ENCODE measurements around the gene CD37. TPM values are rescaled to one million over a fixed set of nuclear protein-coding genes. Genes with fewer than 3 reads are reported as not detected.
"Not testable (repeated sequence)": the region's sequence is repeated elsewhere in the genome, so short reads cannot be mapped to it uniquely, and the experiment has no call there.

CD37 gene, protein sequence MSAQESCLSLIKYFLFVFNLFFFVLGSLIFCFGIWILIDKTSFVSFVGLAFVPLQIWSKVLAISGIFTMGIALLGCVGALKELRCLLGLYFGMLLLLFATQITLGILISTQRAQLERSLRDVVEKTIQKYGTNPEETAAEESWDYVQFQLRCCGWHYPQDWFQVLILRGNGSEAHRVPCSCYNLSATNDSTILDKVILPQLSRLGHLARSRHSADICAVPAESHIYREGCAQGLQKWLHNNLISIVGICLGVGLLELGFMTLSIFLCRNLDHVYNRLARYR
- 0.36 TPM in 1 of 2 replicates, not detected in the other for total RNA-seq

DNA sequence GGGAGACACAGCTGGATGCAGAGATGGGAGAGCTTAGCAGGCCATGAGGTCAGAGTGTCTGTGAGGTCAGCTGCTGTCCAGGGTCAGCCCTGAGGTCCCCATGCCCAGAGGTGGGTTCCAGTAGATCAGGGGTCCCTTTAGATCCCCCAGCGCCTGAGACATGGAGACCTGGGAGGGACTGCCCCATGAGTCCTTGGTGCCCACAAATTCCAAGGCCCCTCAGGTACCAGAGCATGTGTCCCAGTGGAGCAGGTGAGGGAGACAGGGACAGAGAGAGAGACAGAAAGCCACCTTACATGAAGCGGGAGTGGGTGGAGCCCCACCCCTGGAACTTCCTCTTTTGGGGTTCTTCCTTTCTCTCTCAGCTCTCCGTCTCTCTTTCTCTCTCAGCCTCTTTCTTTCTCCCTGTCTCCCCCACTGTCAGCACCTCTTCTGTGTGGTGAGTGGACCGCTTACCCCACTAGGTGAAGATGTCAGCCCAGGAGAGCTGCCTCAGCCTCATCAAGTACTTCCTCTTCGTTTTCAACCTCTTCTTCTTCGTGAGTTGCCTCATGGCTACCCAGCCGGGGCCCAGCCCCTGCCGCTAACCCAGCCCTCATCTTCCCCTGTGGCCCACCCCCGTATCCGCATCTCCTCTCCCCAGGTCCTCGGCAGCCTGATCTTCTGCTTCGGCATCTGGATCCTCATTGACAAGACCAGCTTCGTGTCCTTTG lies at the start of gene CD37:
Gene CD37 (plus strand): TSS at position 336 of the 713 bp plus-strand sequence. CDS start 135 bp downstream, at position 471.
- H2AFZ ChIP-seq (ENCODE audit: low read length): no peak within 1 kb of the TSS
- H4K20me1 ChIP-seq (ENCODE audit: insufficient read depth, low read length): no peaks in the 10 kb centered on the region
- TF ChIP-seq, protein P1, sequence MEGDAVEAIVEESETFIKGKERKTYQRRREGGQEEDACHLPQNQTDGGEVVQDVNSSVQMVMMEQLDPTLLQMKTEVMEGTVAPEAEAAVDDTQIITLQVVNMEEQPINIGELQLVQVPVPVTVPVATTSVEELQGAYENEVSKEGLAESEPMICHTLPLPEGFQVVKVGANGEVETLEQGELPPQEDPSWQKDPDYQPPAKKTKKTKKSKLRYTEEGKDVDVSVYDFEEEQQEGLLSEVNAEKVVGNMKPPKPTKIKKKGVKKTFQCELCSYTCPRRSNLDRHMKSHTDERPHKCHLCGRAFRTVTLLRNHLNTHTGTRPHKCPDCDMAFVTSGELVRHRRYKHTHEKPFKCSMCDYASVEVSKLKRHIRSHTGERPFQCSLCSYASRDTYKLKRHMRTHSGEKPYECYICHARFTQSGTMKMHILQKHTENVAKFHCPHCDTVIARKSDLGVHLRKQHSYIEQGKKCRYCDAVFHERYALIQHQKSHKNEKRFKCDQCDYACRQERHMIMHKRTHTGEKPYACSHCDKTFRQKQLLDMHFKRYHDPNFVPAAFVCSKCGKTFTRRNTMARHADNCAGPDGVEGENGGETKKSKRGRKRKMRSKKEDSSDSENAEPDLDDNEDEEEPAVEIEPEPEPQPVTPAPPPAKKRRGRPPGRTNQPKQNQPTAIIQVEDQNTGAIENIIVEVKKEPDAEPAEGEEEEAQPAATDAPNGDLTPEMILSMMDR (IDR thresholded peaks at IDR 0.05; ENCODE audit: extremely low read depth, low read depth, low read length): no peak
- no peaks in the 10 kb centered on the region for H3K27me3 ChIP-seq (ENCODE audit: insufficient read depth, low read length)
- H3K4me3 ChIP-seq (ENCODE audit: insufficient read depth, low read length): no peak within 1 kb of the TSS
- peaks cover 8% of the 10 kb centered on the region for H3K4me1 ChIP-seq (ENCODE audit: insufficient read depth, low read length)
- no peaks in the 10 kb centered on the region for H3K36me3 ChIP-seq (ENCODE audit: insufficient read depth, low read length)
- DNase-seq (ENCODE audit: insufficient read length, low spot score, missing footprints): peak; percentile 30
- H3K4me2 ChIP-seq (ENCODE audit: insufficient read depth, low read length): no peak within 1 kb of the TSS
- no peak within 1 kb of the TSS for H3K27ac ChIP-seq (ENCODE audit: low read depth, low read length)
- no peaks in the 10 kb centered on the region for H3K9me3 ChIP-seq (ENCODE audit: low read depth, low read length)
- H3K79me2 ChIP-seq (ENCODE audit: insufficient read depth, low read length): no peaks in the 10 kb centered on the region

DNA sequence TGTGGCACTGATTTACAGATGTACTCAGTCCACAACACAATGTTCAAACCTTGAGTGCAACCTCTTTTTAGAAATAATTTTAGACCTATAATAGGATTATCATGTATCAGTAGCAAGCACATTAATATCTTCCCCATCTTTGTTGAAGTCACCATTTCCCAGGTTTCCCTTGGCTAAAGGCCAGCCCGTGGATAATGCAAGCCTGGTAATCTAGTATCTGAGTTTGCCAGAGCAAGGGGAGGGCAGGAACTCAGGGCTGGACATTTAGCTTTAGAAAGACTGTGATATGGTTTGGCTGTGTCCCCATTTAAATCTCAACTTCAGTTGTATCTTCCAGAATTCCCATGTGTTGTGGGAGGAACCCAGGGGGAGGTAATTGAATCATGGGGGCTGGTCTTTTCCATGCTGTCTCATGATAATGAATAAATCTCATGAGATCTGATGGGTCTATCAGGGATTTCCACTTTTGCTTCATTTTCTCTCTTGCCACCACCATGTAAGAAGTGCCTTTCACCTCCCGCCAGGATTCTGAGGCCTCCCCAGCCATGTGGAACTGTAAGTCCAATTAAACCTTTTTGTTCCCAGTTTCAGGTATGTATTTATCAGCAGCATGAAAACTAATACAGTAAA lies 48.0 kb upstream of the CD37 start:
- Histone ChIP-seq H3K27ac (ENCODE audit: low read depth, low read length) (no peak overlapping the region), H3K4me1 (ENCODE audit: insufficient read depth, low read length) (no peaks in the 10 kb centered on the region), H3K4me3 (ENCODE audit: insufficient read depth, low read length) (no peak overlapping the region), H4K20me1 (ENCODE audit: insufficient read depth, low read length) (no peaks in the 10 kb centered on the region), H3K4me2 (ENCODE audit: insufficient read depth, low read length) (no peak overlapping the region), H3K9me3 (ENCODE audit: low read depth, low read length) (no peaks in the 10 kb centered on the region), H3K36me3 (ENCODE audit: insufficient read depth, low read length) (no peaks in the 10 kb centered on the region), H2AFZ (ENCODE audit: low read length) (no peak overlapping the region), H3K27me3 (ENCODE audit: insufficient read depth, low read length) (peaks cover 12% of the 10 kb centered on the region), H3K79me2 (ENCODE audit: insufficient read depth, low read length) (no peaks in the 10 kb centered on the region)
- DNase-seq (ENCODE audit: insufficient read length, low spot score, missing footprints): no peak
- TF ChIP-seq, protein P1 (IDR thresholded peaks at IDR 0.05; ENCODE audit: extremely low read depth, low read depth, low read length): no peak

DNA sequence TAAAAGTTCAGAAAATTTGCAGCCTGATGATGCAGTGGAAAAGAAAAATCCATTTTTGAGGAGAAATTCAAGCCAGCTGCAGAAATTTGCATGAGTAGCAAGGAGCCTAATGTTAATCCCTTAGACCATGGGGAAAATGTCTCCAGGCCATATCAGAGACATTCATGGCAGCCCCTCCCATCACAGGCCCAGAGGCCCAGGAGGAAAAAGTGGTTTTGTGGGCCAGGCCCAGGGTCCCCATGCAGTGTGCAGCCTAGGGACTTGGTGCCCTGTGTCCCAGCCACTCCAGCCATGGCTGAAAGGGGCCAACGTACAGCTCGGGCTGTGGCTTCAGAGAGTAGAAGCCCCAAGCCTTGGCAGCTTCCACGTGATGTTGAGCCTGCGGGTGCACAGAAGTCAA lies 47.0 kb upstream of the CD37 start:
- H3K9me3 ChIP-seq (ENCODE audit: low read depth, low read length); H3K79me2 ChIP-seq (ENCODE audit: insufficient read depth, low read length); H3K4me1 ChIP-seq (ENCODE audit: insufficient read depth, low read length); H2AFZ ChIP-seq (ENCODE audit: low read length); DNase-seq (ENCODE audit: insufficient read length, low spot score, missing footprints); H3K27ac ChIP-seq (ENCODE audit: low read depth, low read length); H3K4me3 ChIP-seq (ENCODE audit: insufficient read depth, low read length); H3K36me3 ChIP-seq (ENCODE audit: insufficient read depth, low read length); H3K4me2 ChIP-seq (ENCODE audit: insufficient read depth, low read length); H4K20me1 ChIP-seq (ENCODE audit: insufficient read depth, low read length): not testable (repeated sequence)
- H3K27me3 ChIP-seq (ENCODE audit: insufficient read depth, low read length): peaks cover 12% of the 10 kb centered on the region

DNA sequence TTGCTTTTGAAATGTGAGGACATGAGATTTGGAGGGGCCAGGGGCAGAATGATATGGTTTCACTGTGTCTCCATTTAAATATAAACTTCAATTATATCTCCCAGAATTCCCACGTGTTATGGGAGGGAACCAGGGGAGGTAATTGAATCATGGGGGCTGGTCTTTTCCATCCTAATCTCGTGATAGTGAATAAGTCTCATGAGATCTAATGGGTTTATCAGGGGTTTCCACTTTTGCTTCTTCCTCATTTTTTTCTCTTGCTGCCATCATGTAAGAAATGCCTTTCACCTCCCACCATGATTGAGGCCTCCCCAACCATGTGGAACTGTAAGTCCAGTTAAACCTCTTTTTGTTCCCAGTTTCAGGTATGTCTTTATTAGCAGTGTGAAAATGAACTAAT lies 45.9 kb upstream of the CD37 start:
- not testable (repeated sequence) for H3K27ac ChIP-seq (ENCODE audit: low read depth, low read length); H3K4me2 ChIP-seq (ENCODE audit: insufficient read depth, low read length); H3K9me3 ChIP-seq (ENCODE audit: low read depth, low read length); H2AFZ ChIP-seq (ENCODE audit: low read length); H4K20me1 ChIP-seq (ENCODE audit: insufficient read depth, low read length); H3K79me2 ChIP-seq (ENCODE audit: insufficient read depth, low read length); H3K36me3 ChIP-seq (ENCODE audit: insufficient read depth, low read length); H3K4me1 ChIP-seq (ENCODE audit: insufficient read depth, low read length); DNase-seq (ENCODE audit: insufficient read length, low spot score, missing footprints); H3K4me3 ChIP-seq (ENCODE audit: insufficient read depth, low read length)
- H3K27me3 ChIP-seq (ENCODE audit: insufficient read depth, low read length): peaks cover 12% of the 10 kb centered on the region

Measured in osteoblast (primary cell).